NB4 (cell line): ENCODE results near the gene LPP.

Source experiments
- DNase-seq: peaks from one replicate; pipeline ENCODE4 v3.0.0; 2010; ENCODE audit warnings: low read depth
- H3K4me3 ChIP-seq: one replicate; pipeline ENCODE4 v1.5.1; 2011; ENCODE audit warnings: mild to moderate bottlenecking, low read depth, low read length, moderate library complexity
- CTCF ChIP-seq: IDR thresholded peaks from one replicate; pipeline ENCODE4 v1.5.1; 2012; ENCODE audit warnings: low read depth, low read length
- MAX ChIP-seq: IDR thresholded peaks from 2 replicates; pipeline ENCODE4 v1.6.1; 2011; ENCODE audit warnings: low read depth, low read length
- MYC ChIP-seq: IDR thresholded peaks from 2 replicates; pipeline ENCODE4 v1.6.1; 2011; ENCODE audit warnings: low read depth, low read length
- POLR2A ChIP-seq: IDR thresholded peaks from 2 replicates; pipeline ENCODE4 v1.6.1; 2011; ENCODE audit warnings: mild to moderate bottlenecking; ENCODE audit not compliant: insufficient read length; ENCODE audit errors: extremely low read depth

Gene LPP

DNA sequence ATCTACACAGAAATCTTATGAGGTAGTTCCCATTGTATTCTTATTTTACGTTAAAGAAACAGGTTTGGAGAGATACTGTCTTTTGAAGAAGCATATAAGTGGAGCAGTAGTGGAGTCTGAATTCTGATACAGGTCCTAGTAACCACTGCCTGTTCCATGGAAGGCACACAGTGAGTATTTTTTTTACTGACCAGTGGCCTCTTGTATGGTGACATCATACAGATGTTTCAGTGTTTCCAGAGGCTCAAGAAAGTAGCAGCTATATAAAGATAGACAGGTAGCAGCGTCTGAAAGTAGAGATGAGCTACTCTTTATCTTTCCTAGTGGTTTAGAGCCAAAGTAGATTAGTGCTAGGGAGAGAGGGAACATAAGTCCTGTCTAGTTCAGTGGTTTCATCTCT is 173.5 kb downstream of the LPP start:
- DNase-seq, result no peak

GRCh38 chr3:188330138-188330537 is 176.2 kb downstream of the LPP start:
- no peak overlapping the region for H3K4me3 ChIP-seq
- DNase-seq, result no peak
- TF ChIP-seq MAX (no peak), CTCF (no peak), POLR2A (no peak), MYC (no peak)

More for the DNA sequence above, 173.5 kb downstream of the LPP start:
- no peak overlapping the region for H3K4me3 ChIP-seq
- no peak for TF ChIP-seq POLR2A
- no peak for TF ChIP-seq MYC
- TF ChIP-seq MAX, result no peak
- TF ChIP-seq CTCF, result no peak

GRCh38 chr3:188331166-188331565 is 177.2 kb downstream of the LPP start:
- no peak for TF ChIP-seq POLR2A
- TF ChIP-seq MAX, result no peak
- no peak for TF ChIP-seq CTCF
- no peak for TF ChIP-seq MYC
- DNase-seq, result no peak

DNA sequence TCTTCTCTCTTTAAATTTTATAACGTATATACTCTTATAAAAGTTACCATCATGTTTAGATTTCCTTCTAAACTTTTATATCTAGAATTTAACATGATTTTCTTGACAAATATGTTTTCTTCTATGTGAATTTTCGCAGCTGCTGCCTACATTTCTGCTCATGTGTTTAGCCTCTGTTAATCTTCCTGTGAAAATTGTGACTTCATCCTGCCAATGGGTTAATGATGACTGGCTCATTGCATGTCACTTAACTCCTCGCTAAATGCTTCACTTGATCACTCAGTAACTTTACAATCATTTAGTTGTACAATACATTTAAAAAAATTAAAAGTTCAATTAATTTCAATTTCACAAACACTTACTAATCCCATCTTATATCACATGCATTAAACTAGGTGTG is 178.1 kb downstream of the LPP start:
- TF ChIP-seq POLR2A (no peak), MAX (no peak), MYC (no peak), CTCF (no peak)
- no peak for DNase-seq
- no peak overlapping the region for H3K4me3 ChIP-seq

More at GRCh38 chr3:188331166-188331565, 177.2 kb downstream of the LPP start:
- H3K4me3 ChIP-seq, result no peak overlapping the region

GRCh38 chr3:188335656-188336055 is 181.7 kb downstream of the LPP start:
- no peak overlapping the region for H3K4me3 ChIP-seq
- TF ChIP-seq MYC (no peak), POLR2A (no peak), CTCF (no peak), MAX (no peak)
- no peak for DNase-seq

DNA sequence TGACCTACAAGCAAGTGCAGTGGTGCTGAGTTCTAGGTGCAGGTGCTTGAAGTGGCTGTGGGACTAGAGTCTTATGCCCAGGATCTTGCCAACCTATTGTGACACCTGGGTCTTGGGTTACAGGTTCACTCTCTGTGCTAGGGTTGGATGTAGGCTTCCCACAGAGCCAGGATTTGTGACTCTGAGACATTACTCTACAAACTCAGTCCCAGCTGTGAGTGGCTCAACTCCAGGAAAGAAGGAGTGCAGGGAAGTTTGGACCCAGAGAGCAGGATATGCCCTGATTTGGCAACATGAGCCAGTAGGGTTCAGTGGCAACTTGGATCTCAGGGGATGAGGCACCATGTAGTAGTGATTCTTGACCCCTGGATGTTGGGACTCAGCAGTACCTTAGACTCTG is 182.2 kb downstream of the LPP start:
- DNase-seq, result no peak
- TF ChIP-seq CTCF (no peak), MAX (no peak), POLR2A (no peak), MYC (no peak)
- H3K4me3 ChIP-seq, result no peak overlapping the region
